Activated CD4-positive, alpha-beta memory T cell treated with anti-CD3 and anti-CD28 coated beads for 36 hours (primary cell): ENCODE measurements around the gene GOSR2. TPM values are rescaled to one million over a fixed set of nuclear protein-coding genes. Genes with fewer than 3 reads are reported as not detected.
"Not testable (repeated sequence)": the region's sequence is repeated elsewhere in the genome, so short reads cannot be mapped to it uniquely, and the experiment has no call there.

Source experiments
- CTCF ChIA-PET: fragments of 350-600 bp; sonication (Branson Sonifier 250); formaldehyde crosslinking; loops from one replicate; lab custom pipeline; 2021; ENCODE audit warnings: antibody characterized with exemption, inconsistent platforms; lab: Charles Lee
- POLR2A ChIA-PET: fragments of 350-600 bp; sonication (Branson Sonifier 250); formaldehyde crosslinking; loops from one replicate; lab custom pipeline; 2021; ENCODE audit warnings: antibody characterized with exemption; lab: Charles Lee
- DNase-seq: peaks from one replicate; pipeline ENCODE4 v3.0.0-alpha.2; 2020
- H3K27ac Mint-ChIP-seq: one replicate; pipeline ENCODE4 v1.8.0; 2021; ENCODE audit warnings: mixed read lengths
- H3K27me3 Mint-ChIP-seq: one replicate; pipeline ENCODE4 v1.8.0; 2021; ENCODE audit warnings: mixed read lengths
- H3K36me3 Mint-ChIP-seq: one replicate; pipeline ENCODE4 v1.8.0; 2021; ENCODE audit warnings: mixed read lengths
- H3K4me1 Mint-ChIP-seq: one replicate; pipeline ENCODE4 v1.8.0; 2021; ENCODE audit warnings: low read depth, mixed read lengths
- H3K4me3 Mint-ChIP-seq: one replicate; pipeline ENCODE4 v1.8.0; 2021; ENCODE audit warnings: mild to moderate bottlenecking, mixed read lengths
- H3K9me3 Mint-ChIP-seq: one replicate; pipeline ENCODE4 v1.8.0; 2021; ENCODE audit warnings: mixed read lengths
- intact Hi-C: fragments of 100-400 bp; cut with micrococcal nuclease; formaldehyde crosslinking; loops from one replicate; pipeline ENCODE4 v1.15.1; 2023
- total RNA-seq, 2 experiments: library from RNA; stranded (reverse); gene quantifications; one replicate each; pipeline ENCODE4 v1.2.3, GENCODE V29; 2021

The GOSR2 gene
- total RNA-seq, 2 experiments from 2014 or later = 40.1 to 40.8 TPM

- ChIA-PET POLR2A (no interaction called here), CTCF (no interaction called here)
- H3K27me3 Mint-ChIP-seq = peaks cover 36% of the 10 kb centered on the region
- DNase-seq = no peak
- intact Hi-C loops = no loop called here
- no peak overlapping the region for H3K27ac Mint-ChIP-seq
- peaks cover 3% of the 10 kb centered on the region for H3K36me3 Mint-ChIP-seq
- H3K9me3 Mint-ChIP-seq = no peaks in the 10 kb centered on the region
- peaks cover 8% of the 10 kb centered on the region for H3K4me1 Mint-ChIP-seq
- H3K4me3 Mint-ChIP-seq = no peak overlapping the region
Measured at GRCh38 chr17:46976626-46977270, 53.8 kb downstream of the GOSR2 start.

DNA sequence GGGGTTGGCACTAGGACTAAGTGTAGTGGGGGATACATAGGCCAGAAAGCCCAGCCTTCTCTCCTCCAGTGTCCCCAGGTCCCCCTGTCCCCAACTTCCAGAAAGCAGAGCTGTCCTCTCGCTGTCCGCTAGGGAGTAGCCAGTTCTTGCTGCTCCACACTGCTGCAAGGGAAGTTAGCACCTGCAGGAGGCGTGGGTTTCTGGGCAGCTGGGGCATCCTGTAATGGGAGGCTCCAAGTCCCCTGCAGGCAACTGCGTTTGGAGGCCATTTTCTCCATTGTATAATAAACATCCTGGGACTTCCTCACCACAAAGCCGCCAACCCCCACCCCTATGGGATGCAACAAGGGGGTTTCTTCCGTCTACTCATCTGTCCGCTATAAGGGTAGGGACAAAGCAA lies 54.4 kb downstream of the GOSR2 start:
- Mint-ChIP-seq H3K27ac (no peak overlapping the region), H3K36me3 (peaks cover 3% of the 10 kb centered on the region), H3K4me3 (no peak overlapping the region), H3K27me3 (peaks cover 36% of the 10 kb centered on the region), H3K9me3 (no peaks in the 10 kb centered on the region), H3K4me1 (peaks cover 8% of the 10 kb centered on the region)
- DNase-seq = peak; percentile 15
- intact Hi-C loops = no loop called here
- POLR2A ChIA-PET = no interaction called here
- CTCF ChIA-PET = no interaction called here

DNA sequence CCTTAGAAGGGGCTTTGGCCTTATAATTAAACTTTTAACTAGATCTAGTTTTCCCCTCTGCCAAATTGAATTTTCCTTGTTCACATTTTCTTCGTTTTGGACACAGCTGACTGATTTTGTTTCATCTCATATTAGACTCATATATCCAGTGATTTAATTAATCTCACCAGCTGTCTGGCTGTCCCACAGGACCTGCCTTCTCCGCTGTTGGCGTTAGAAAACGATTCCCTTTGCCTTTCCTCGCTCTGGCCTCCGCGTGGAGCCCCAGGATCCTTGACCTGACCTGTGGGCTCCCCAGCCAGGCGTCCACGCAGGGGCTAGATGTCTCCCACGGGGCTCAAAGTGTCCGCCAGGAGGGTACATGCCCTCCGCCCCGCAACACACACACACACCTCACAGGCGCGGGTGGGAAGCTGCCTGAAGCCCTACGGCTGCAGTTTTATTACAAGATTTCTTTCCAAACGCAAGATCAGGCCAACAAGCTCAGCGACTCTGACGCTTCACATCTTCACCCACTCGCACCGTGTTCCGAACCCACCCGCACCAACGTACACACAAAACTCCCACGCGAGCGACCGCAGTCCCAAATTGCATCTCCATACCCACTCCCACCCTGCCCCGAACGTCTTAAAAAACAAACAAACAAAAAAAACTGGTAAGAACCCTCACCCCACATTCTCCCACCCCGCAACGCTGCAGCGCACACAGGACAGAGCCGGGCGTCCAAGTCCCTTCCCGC lies 55.0 kb downstream of the GOSR2 start:
- Mint-ChIP-seq H3K27me3 (peaks cover 36% of the 10 kb centered on the region), H3K4me1 (peaks cover 8% of the 10 kb centered on the region), H3K9me3 (no peaks in the 10 kb centered on the region), H3K4me3 (peak overlapping the region; percentile 60), H3K27ac (no peak overlapping the region), H3K36me3 (peaks cover 3% of the 10 kb centered on the region)
- no peak for DNase-seq
- intact Hi-C loops = no loop called here
- ChIA-PET POLR2A (no interaction called here), CTCF (no interaction called here)

GRCh38 chr17:46978489-46979146 lies 55.7 kb downstream of the GOSR2 start:
- H3K27me3 Mint-ChIP-seq = peaks cover 36% of the 10 kb centered on the region
- POLR2A ChIA-PET = no interaction called here
- intact Hi-C loops = no loop called here
- CTCF ChIA-PET = interaction anchor here (2.2 kb wide), 1 partner anchor 36 kb away, joined by 5 read pairs; no protein-coding TSS in a partner anchor
- peaks cover 3% of the 10 kb centered on the region for H3K36me3 Mint-ChIP-seq
- no peak overlapping the region for H3K27ac Mint-ChIP-seq
- peak; percentile 13 for DNase-seq
- no peaks in the 10 kb centered on the region for H3K9me3 Mint-ChIP-seq
- peaks cover 8% of the 10 kb centered on the region for H3K4me1 Mint-ChIP-seq
- peak overlapping the region; percentile 60 for H3K4me3 Mint-ChIP-seq

DNA sequence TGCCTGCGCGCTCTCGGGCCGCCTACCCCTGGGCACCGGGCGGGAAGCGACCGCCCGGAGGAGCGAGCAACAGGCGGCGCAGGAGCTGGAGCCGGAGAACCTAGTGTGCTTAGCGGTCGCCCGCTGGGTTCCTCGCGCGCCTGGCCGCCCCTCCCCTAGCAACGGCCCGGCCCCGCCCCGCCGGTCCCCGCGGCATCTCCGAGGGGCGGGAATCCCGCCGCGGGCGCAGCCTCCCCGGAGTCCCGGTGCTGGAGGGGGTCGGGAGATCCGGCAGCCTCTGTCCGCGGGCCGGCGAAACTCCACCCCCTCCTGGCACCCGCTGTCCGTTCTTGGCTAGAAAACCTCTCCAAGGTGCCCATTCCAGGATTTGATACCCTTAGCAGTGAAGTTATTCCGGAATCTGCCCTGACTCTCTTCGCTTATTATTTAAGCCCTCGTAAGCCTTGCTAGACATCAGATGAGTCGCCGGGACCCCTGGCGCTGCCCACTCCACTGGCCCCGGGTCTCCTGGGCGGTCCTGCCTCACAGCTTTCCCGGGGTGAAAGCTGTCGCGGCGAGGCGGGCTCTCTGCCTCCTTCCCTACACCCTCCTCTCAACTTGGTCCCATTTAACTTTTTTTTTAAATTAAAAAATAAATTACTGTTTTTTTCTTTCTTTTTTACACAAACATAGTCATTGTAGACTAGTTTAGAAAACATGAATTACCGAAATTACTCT lies 56.3 kb downstream of the GOSR2 start, which contains the start of gene RPRML:
Gene RPRML, minus strand, starts transcription at position 107 of the 717 bp plus-strand sequence. CDS start 246 bp downstream, outside the sequence.
- Mint-ChIP-seq H3K4me1 (peaks cover 8% of the 10 kb centered on the region), H3K27me3 (peaks cover 36% of the 10 kb centered on the region), H3K9me3 (no peaks in the 10 kb centered on the region), H3K27ac (no peak within 1 kb of the TSS), H3K36me3 (peaks cover 3% of the 10 kb centered on the region), H3K4me3 (peak within 1 kb of the TSS; percentile 60)
- CTCF ChIA-PET = interaction anchor here (2.2 kb wide), 1 partner anchor 37 kb away, joined by 5 read pairs; no protein-coding TSS in a partner anchor
- POLR2A ChIA-PET = interaction anchor here (1.0 kb wide), 1 partner anchor 20 kb away, joined by 3 read pairs; no protein-coding TSS in a partner anchor
- peak; percentile 37 for DNase-seq
- intact Hi-C loops = no loop called here

- POLR2A ChIA-PET = no interaction called here
- no peak for DNase-seq
- peaks cover 24% of the 10 kb centered on the region for H3K27me3 Mint-ChIP-seq
- H3K36me3 Mint-ChIP-seq = no peaks in the 10 kb centered on the region
- no peak overlapping the region for H3K4me3 Mint-ChIP-seq
- no peak overlapping the region for H3K27ac Mint-ChIP-seq
- H3K4me1 Mint-ChIP-seq = peaks cover 8% of the 10 kb centered on the region
- CTCF ChIA-PET = interaction anchor here (0.9 to 1.0 kb wide), 2 partner anchors 17 to 40 kb away, joined by 3 read pairs; no protein-coding TSS in a partner anchor
- intact Hi-C loops = no loop called here
- H3K9me3 Mint-ChIP-seq = no peaks in the 10 kb centered on the region
Measured at GRCh38 chr17:46982577-46982976, 59.6 kb downstream of the GOSR2 start.

DNA sequence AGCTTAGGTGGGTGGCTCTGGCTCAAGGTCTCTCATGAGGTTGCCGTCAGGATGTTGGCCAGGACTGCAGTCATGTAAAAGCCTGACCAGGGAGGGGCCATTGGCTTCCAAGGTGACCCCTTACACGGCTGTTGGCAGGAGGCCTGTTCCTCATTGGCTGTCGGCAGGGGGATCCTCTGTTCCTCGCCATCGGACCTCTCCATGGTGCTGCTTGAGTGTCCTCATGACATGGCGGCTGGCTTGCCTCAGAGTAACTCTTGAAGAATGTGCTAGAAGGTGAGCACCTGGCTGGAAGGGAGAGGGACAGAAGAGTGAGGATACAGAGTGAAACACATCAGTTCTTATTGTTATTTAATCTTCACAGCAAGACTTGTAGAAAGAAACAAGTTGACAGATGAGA lies 60.8 kb downstream of the GOSR2 start:
- Mint-ChIP-seq H3K4me1 (peaks cover 4% of the 10 kb centered on the region), H3K4me3 (no peak overlapping the region), H3K9me3 (no peaks in the 10 kb centered on the region), H3K27ac (no peak overlapping the region), H3K27me3 (peaks cover 25% of the 10 kb centered on the region), H3K36me3 (no peaks in the 10 kb centered on the region)
- POLR2A ChIA-PET = no interaction called here
- CTCF ChIA-PET = no interaction called here
- intact Hi-C loops = no loop called here
- DNase-seq = no peak

DNA sequence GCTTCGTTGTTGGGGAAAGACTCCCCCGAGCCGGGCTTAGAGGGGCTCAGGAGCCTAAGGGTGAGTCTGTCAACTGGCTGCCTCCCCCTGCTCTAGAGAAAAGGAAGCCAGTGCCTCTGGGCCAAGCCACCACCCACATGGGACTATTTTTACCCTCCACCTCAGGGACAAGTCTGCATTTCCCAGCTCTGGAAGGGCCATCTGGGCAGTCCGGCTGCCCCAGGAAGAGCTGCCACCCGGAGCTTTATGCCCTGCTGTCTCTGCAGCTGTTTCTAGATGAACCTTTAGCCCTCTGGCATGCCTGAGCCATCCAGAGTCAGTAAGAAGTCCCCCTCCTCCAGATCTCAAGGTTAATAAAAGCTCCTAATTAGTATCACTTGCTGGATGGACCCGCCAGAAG lies 61.4 kb downstream of the GOSR2 start:
- no peak overlapping the region for H3K27ac Mint-ChIP-seq
- H3K36me3 Mint-ChIP-seq = no peaks in the 10 kb centered on the region
- intact Hi-C loops = no loop called here
- H3K9me3 Mint-ChIP-seq = no peaks in the 10 kb centered on the region
- DNase-seq = no peak
- H3K4me3 Mint-ChIP-seq = no peak overlapping the region
- H3K27me3 Mint-ChIP-seq = peaks cover 24% of the 10 kb centered on the region
- peaks cover 4% of the 10 kb centered on the region for H3K4me1 Mint-ChIP-seq
- CTCF ChIA-PET = no interaction called here
- POLR2A ChIA-PET = no interaction called here

DNA sequence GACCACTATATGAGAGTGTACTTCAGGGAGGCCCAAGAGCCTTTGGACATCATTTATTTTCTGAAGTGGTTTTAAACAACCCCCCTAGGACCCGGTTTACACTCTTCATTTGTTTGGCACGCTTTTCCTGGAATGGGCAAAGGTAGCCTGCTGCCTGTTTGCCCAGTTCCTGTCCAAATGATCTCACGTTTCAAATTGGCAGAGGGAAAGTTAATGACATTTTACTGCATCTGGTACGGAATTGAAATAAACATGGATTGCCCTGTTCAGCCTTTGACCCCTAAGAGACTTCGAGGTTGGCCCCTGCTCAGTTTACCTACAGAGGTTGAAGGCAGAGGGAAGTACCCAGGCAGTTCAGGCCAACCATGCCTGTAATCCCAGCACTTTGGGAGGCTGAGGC lies 61.9 kb downstream of the GOSR2 start:
- no peak overlapping the region for H3K27ac Mint-ChIP-seq
- H3K27me3 Mint-ChIP-seq = peaks cover 21% of the 10 kb centered on the region
- CTCF ChIA-PET = no interaction called here
- no peak for DNase-seq
- H3K4me3 Mint-ChIP-seq = no peak overlapping the region
- H3K9me3 Mint-ChIP-seq = no peaks in the 10 kb centered on the region
- H3K36me3 Mint-ChIP-seq = no peaks in the 10 kb centered on the region
- intact Hi-C loops = no loop called here
- peaks cover 2% of the 10 kb centered on the region for H3K4me1 Mint-ChIP-seq
- POLR2A ChIA-PET = no interaction called here

GRCh38 chr17:46986366-46986765 lies 63.4 kb downstream of the GOSR2 start:
- Mint-ChIP-seq H3K27me3 (peaks cover 11% of the 10 kb centered on the region), H3K4me1 (no peaks in the 10 kb centered on the region), H3K4me3 (no peak overlapping the region), H3K9me3 (no peaks in the 10 kb centered on the region), H3K36me3 (no peaks in the 10 kb centered on the region), H3K27ac (no peak overlapping the region)
- ChIA-PET POLR2A (no interaction called here), CTCF (no interaction called here)
- DNase-seq = no peak
- intact Hi-C loops = no loop called here

DNA sequence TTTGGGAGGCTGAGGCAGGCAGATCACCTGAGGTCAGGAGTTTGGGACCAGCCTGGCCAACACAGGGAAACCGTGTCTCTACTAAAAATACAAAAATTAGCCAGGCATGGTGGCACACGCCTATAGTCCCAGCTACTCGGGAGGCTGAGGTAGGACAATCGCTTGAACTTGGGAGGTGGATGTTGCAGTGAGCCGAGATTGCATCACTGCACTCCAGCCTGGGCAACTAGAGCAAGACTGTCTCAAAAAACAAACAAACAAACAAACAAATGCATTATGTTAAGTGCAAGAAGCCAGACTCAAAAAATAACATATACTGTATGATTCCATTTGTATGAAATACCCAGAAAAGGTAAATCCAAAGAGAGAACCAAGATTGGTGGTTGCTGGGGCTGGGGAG lies 65.0 kb downstream of the GOSR2 start:
- intact Hi-C loops, H3K4me1 Mint-ChIP-seq, CTCF ChIA-PET, H3K4me3 Mint-ChIP-seq, H3K9me3 Mint-ChIP-seq, H3K27ac Mint-ChIP-seq, DNase-seq, H3K36me3 Mint-ChIP-seq: not testable (repeated sequence)
- H3K27me3 Mint-ChIP-seq = peaks cover 11% of the 10 kb centered on the region
- POLR2A ChIA-PET = interaction anchor here (0.6 kb wide), 1 partner anchor 148 kb away, joined by 3 read pairs; no protein-coding TSS in a partner anchor
